Subcutaneous abdominal adipose tissue (tissue), 5 donors: ENCODE results near the gene ETV3L.

Experiments
- H3K27ac ChIP-seq: one replicate; pipeline ENCODE4 v1.7.0; 2013; ENCODE audit warnings: low read depth, mild to moderate bottlenecking, inconsistent platforms, low read length, moderate library complexity
- H3K27me3 ChIP-seq, 5 donors: one replicate each; pipeline ENCODE4 v1.7.0; 2013; ENCODE audit warnings: low read length in 5 of 5, inconsistent platforms in 1 of 5; ENCODE audit not compliant: control insufficient read depth in 5 of 5, insufficient read depth in 4 of 5
- H3K36me3 ChIP-seq, 5 donors: one replicate each; pipeline ENCODE4 v1.7.0; 2013; ENCODE audit warnings: low read length in 5 of 5; ENCODE audit not compliant: control insufficient read depth in 5 of 5, insufficient read depth in 5 of 5
- H3K4me1 ChIP-seq, 5 donors: one replicate each; pipeline ENCODE4 v1.7.0; 2013; ENCODE audit warnings: low read length in 5 of 5, mild to moderate bottlenecking in 3 of 5, moderate library complexity in 1 of 5; ENCODE audit not compliant: control insufficient read depth in 5 of 5, insufficient read depth in 5 of 5
- H3K4me3 ChIP-seq, 5 donors: one replicate each; pipeline ENCODE4 v1.7.0; 2013; ENCODE audit warnings: low read length in 5 of 5, low read depth in 1 of 5
- H3K9ac ChIP-seq, 5 donors: one replicate each; pipeline ENCODE4 v1.7.0; 2013; ENCODE audit warnings: low read length in 5 of 5, mild to moderate bottlenecking in 4 of 5, moderate library complexity in 3 of 5
- H3K9me3 ChIP-seq, 5 donors: one replicate each; pipeline ENCODE4 v1.7.0; 2013; ENCODE audit warnings: low read length in 5 of 5; ENCODE audit not compliant: control insufficient read depth in 5 of 5
- donor health status: healthy.
- donor health status: healthy.
- donor health status: healthy.
- donor health status: healthy.
- donor health status: healthy.

ETV3L gene

DNA sequence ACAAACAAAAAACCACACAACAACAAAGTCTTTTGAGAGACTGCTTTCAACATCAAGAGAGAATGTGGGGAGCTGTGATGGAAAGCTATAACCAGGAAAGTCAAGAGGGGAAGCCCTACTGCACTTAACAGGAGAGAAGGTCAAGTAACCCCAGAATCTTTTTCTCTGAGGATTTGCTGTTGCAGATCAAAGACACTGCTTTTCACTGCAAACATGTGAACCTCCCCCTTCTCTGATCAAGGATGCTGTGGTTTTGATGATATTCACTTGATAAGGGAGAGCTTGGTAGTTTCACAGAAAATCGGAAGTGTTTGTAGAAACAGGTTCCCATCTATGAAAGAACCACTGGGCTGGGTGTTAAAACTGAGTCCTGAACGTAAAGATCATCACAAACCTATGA lies 33.8 kb upstream of the ETV3L start:
- Histone ChIP-seq H3K27me3 (no peaks in the 10 kb centered on the region), H3K9ac (no peak overlapping the region), H3K4me1 (peaks cover 0 to 39% (median 22%) of the 10 kb centered on the region in 5 donors), H3K4me3 (no peak overlapping the region), H3K27ac (no peak overlapping the region), H3K9me3 (no peaks in the 10 kb centered on the region), H3K36me3 (peaks cover 60 to 71% (median 61%) of the 10 kb centered on the region in 5 donors)

DNA sequence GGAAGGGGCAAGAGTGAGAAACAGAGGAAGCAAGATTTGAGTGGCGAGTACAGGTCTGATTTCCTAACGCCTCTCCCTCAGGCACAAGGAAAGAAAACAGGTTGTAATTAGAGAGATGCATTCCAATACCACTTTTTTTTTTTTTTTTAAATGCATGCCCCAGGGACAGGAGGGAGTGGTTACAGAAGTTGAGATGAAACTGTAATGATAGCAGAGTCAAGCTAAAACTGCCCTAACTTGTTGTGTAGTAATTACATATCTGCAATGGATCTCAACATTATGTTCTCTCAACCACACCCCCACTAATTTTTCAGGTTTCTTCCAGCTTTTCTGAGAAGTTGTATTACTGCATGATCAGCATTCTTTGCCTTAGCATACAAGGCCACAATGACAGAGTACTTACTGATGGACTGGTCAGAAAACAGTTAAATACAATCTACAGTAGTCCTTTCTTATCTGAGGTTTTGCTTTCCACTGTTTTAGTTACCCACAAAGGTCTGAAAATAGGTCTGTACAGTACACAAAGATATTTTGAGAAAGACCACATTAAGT lies 33.1 kb upstream of the ETV3L start:
- Histone ChIP-seq H3K9me3 (no peaks in the 10 kb centered on the region), H3K36me3 (peaks cover 60 to 78% (median 61%) of the 10 kb centered on the region in 5 donors), H3K4me3 (no peak overlapping the region), H3K27ac (no peak overlapping the region), H3K4me1 (peaks cover 0 to 40% (median 21%) of the 10 kb centered on the region in 5 donors), H3K27me3 (no peaks in the 10 kb centered on the region), H3K9ac (no peak overlapping the region)

DNA sequence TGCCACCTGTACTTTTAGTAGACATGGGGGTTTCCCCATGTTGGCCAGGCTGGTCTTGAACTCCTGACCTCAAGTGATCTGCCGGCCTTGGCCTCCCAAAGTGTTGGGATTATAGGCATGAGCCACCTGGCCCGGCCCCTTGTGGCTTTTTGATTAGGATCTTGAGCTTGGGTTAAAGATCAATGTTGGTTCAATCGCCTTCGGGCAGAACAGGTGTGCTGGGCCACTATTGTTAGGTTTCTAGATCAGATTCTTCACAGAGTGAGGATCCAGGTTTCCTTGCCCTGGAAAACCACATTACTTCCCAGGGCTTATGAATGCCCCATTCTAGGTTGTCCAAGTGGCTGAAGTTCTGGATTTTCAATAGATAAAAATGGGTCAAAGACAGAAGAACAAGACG lies 32.5 kb upstream of the ETV3L start:
- no peak overlapping the region for H3K9ac ChIP-seq
- peaks cover 60 to 84% (median 61%) of the 10 kb centered on the region in 5 donors for H3K36me3 ChIP-seq
- peaks cover 0 to 36% (median 17%) of the 10 kb centered on the region in 5 donors for H3K4me1 ChIP-seq

GRCh38 chr1:157131281-157131680 lies 31.7 kb upstream of the ETV3L start:
- Histone ChIP-seq H3K36me3 (peaks cover 61 to 92% (median 62%) of the 10 kb centered on the region in 5 donors), H3K27me3 (no peaks in the 10 kb centered on the region), H3K27ac (no peak overlapping the region), H3K9ac (no peak overlapping the region), H3K9me3 (no peaks in the 10 kb centered on the region), H3K4me1 (peaks cover 0 to 32% (median 12%) of the 10 kb centered on the region in 5 donors), H3K4me3 (no peak overlapping the region)

More for the DNA sequence above, 32.5 kb upstream of the ETV3L start:
- Histone ChIP-seq H3K27ac (no peak overlapping the region), H3K9me3 (no peaks in the 10 kb centered on the region), H3K4me3 (no peak overlapping the region), H3K27me3 (no peaks in the 10 kb centered on the region)

DNA sequence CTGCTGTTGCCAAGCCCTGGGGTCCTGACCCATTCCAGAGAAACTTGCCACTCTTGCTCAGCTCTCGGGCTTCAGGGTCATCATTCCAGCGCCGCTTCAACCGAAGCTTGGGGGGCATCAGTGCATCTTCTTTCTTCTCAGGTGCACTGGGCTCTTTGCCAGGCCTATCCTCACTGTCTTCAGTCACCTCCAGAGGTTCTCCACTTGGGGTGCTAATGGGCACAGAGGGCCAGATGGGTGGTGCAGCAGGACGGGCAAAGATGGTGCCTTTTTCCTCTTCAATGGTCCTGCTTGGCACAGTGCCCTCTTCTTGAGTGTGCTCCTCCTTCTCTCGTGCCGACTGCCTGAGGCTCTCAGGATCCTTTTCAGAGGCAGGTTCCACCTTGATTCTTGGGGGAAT lies 25.2 kb upstream of the ETV3L start:
- H3K27me3 ChIP-seq: no peaks in the 10 kb centered on the region
- no peak overlapping the region for H3K4me3 ChIP-seq
- H3K27ac ChIP-seq: no peak overlapping the region
- no peaks in the 10 kb centered on the region for H3K9me3 ChIP-seq
- H3K36me3 ChIP-seq: peaks cover 17 to 73% (median 34%) of the 10 kb centered on the region in 5 donors
- peaks cover 0 to 27% (median 25%) of the 10 kb centered on the region in 5 donors for H3K4me1 ChIP-seq
- no peak overlapping the region for H3K9ac ChIP-seq

- no peak overlapping the region for H3K9ac ChIP-seq
- H3K9me3 ChIP-seq: no peaks in the 10 kb centered on the region
- no peak overlapping the region for H3K27ac ChIP-seq
- H3K36me3 ChIP-seq: peaks cover 5 to 26% (median 19%) of the 10 kb centered on the region in 5 donors
- peaks cover 0 to 19% (median 14%) of the 10 kb centered on the region in 5 donors for H3K4me1 ChIP-seq
- peaks cover 0 to 3% (median 0%) of the 10 kb centered on the region in 5 donors for H3K27me3 ChIP-seq
- no peak overlapping the region for H3K4me3 ChIP-seq
These were observed 19.8 kb upstream of the ETV3L start for GRCh38 chr1:157119448-157119847.

GRCh38 chr1:157119008-157119407 lies 19.4 kb upstream of the ETV3L start:
- H3K27ac ChIP-seq: no peak overlapping the region
- peaks cover 0 to 6% (median 0%) of the 10 kb centered on the region in 5 donors for H3K27me3 ChIP-seq
- H3K9me3 ChIP-seq: no peaks in the 10 kb centered on the region
- peaks cover 5 to 26% (median 18%) of the 10 kb centered on the region in 5 donors for H3K36me3 ChIP-seq
- no peak overlapping the region for H3K4me3 ChIP-seq
- peaks cover 0 to 14% (median 11%) of the 10 kb centered on the region in 5 donors for H3K4me1 ChIP-seq
- H3K9ac ChIP-seq: no peak overlapping the region

- Histone ChIP-seq H3K4me3 (no peak overlapping the region), H3K27me3 (peaks cover 0 to 10% (median 3%) of the 10 kb centered on the region in 5 donors), H3K9me3 (no peaks in the 10 kb centered on the region), H3K4me1 (peaks cover 0 to 16% (median 6%) of the 10 kb centered on the region in 5 donors), H3K36me3 (peaks cover 4 to 13% (median 5%) of the 10 kb centered on the region in 5 donors), H3K9ac (no peak overlapping the region), H3K27ac (no peak overlapping the region)
These were observed 18.0 kb upstream of the ETV3L start for GRCh38 chr1:157117527-157118057.

DNA sequence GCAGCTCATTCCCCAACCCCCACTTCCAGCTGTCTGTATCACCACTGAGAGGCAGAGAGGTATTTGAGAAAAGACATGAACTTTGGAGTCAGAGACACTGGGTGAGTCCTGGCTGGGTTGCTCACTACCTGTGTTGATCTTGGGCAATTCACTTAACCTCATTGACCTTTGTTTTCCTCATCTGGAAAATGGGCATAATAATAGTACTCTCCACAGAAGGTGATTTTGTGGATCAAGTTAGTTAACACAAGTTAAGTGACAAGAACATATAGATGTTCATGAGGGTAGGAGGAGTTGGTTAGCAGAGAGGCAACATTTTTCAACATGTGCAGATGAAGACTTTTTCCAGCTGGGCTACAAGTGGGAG lies 17.1 kb upstream of the ETV3L start:
- Histone ChIP-seq H3K4me3 (no peak overlapping the region), H3K27me3 (peaks cover 0 to 18% (median 6%) of the 10 kb centered on the region in 5 donors), H3K4me1 (peaks cover 0 to 18% (median 4%) of the 10 kb centered on the region in 5 donors), H3K36me3 (peaks cover 0 to 5% (median 4%) of the 10 kb centered on the region in 5 donors), H3K9ac (no peak overlapping the region), H3K9me3 (no peaks in the 10 kb centered on the region), H3K27ac (no peak overlapping the region)

DNA sequence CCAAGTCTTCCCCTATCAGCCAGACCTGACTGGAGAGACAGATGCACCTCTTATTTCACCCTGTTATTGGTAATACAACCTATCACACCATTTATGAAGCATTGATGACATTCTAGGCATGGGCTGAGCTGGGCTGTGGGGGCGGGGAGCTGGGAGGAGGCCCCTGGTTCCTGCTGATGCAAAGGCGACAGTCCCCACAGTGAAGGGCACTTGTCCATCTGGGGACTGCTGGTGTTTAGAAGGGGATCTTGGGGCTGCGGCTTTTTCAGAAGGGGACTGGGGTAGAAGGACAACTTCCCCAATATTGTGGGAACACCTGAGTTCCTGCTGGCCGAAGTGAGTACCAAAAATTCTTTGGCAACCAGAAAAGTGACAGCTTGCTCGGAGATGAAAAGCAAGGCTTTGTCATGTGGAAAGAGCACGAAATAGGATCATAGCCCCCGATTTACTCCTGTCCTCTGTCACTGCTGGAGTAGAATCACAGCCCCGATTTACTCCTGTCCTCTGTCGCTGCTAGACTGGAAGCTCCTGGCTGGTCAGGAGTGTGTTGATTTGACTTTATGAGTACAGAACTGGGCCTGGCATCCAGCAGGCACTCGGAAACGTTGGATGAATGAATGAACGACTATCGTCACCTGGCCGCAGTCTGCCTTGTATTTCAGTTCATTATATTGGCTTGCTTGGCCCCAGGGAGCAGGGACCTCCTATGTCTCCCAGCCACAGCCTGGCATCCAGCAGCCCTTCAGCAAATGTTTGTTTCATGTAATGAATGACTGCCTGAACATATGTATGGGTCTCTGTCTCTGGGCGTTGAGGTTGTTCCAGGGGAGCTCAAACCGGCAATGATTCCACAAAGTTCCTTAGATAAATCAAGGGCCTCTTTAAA lies 16.5 kb upstream of the ETV3L start:
- H3K4me1 ChIP-seq: peaks cover 0 to 18% (median 6%) of the 10 kb centered on the region in 5 donors
- peaks cover 0 to 5% (median 3%) of the 10 kb centered on the region in 5 donors for H3K36me3 ChIP-seq
- H3K27ac ChIP-seq: no peak overlapping the region
- H3K9me3 ChIP-seq: no peaks in the 10 kb centered on the region
- peaks cover 0 to 19% (median 6%) of the 10 kb centered on the region in 5 donors for H3K27me3 ChIP-seq
- no peak overlapping the region for H3K9ac ChIP-seq
- no peak overlapping the region for H3K4me3 ChIP-seq
